Fibroblast of lung (primary cell): ENCODE measurements around the gene ADAM11. TPM values are rescaled to one million over a fixed set of nuclear protein-coding genes. Genes with fewer than 3 reads are reported as not detected.

Experiments
- DNase-seq, 2 donors: peaks; one replicate each; pipeline versions ENCODE4 v3.0.0 to v3.0.0-alpha.2; 2010; ENCODE audit warnings: low read depth in 2 of 2
- H2AFZ ChIP-seq: 2 replicates; pipeline ENCODE4 v1.5.1; 2012; ENCODE audit warnings: low read length, control low read depth, inconsistent platforms
- H3K27ac ChIP-seq: 2 replicates; pipeline ENCODE4 v1.5.1; 2011; ENCODE audit warnings: low read length, control low read depth; ENCODE audit not compliant: insufficient read depth
- H3K27me3 ChIP-seq: 2 replicates; pipeline ENCODE4 v1.5.1; 2011; ENCODE audit warnings: mild to moderate bottlenecking, low read length; ENCODE audit not compliant: control insufficient read depth, insufficient read depth
- H3K36me3 ChIP-seq: 2 replicates; pipeline ENCODE4 v1.5.1; 2011; ENCODE audit warnings: low read length; ENCODE audit not compliant: control insufficient read depth, insufficient read depth
- H3K4me1 ChIP-seq: 2 replicates; pipeline ENCODE4 v1.5.1; 2011; ENCODE audit warnings: low read length; ENCODE audit not compliant: control insufficient read depth, insufficient read depth; ENCODE audit errors: extremely low read depth
- H3K4me2 ChIP-seq: 2 replicates; pipeline ENCODE4 v1.5.1; 2011; ENCODE audit warnings: low read length, control low read depth; ENCODE audit not compliant: insufficient read depth; ENCODE audit errors: extremely low read depth
- H3K4me3 ChIP-seq, 4 experiments: fragments of 200-600 bp in 1 of 4; sonication (generic) in 1 of 4; replicated peaks in 1 of 4; 2 replicates each; pipeline ENCODE4 v1.5.1; 2011 to 2016; ENCODE audit warnings: low read length in 4 of 4, low read depth in 3 of 4, mild to moderate bottlenecking in 3 of 4, control low read depth in 2 of 4, inconsistent platforms in 1 of 4, mixed read lengths in 1 of 4; ENCODE audit not compliant: insufficient read depth in 1 of 4; ENCODE audit errors: control extremely low read depth in 1 of 4
- H3K79me2 ChIP-seq: 2 replicates; pipeline ENCODE4 v1.5.1; 2012; ENCODE audit warnings: mild to moderate bottlenecking, low read length, inconsistent platforms; ENCODE audit not compliant: control insufficient read depth, insufficient read depth
- H3K9ac ChIP-seq: 2 replicates; pipeline ENCODE4 v1.5.1; 2011; ENCODE audit warnings: mild to moderate bottlenecking, low read length, control low read depth; ENCODE audit not compliant: insufficient read depth
- H3K9me3 ChIP-seq: 2 replicates; pipeline ENCODE4 v1.5.1; 2012; ENCODE audit warnings: low read depth, low read length; ENCODE audit not compliant: control insufficient read depth, insufficient read depth
- H4K20me1 ChIP-seq: 2 replicates; pipeline ENCODE4 v1.5.1; 2011; ENCODE audit warnings: low read length; ENCODE audit not compliant: control insufficient read depth, insufficient read depth; ENCODE audit errors: extremely low read depth
- EZH2 ChIP-seq: IDR thresholded peaks from 2 replicates; pipeline ENCODE4 v1.5.1; 2012; ENCODE audit warnings: low read length, control low read depth, mild to moderate bottlenecking; ENCODE audit errors: missing control alignments
- polyA plus RNA-seq, 2 donors: library from polyadenylated mRNA; depleted of rRNA in 1 of 2; stranded (reverse) in 1 of 2; unstranded in 1 of 2; fragments of >200 nt; gene quantifications; 2 replicates each; pipeline ENCODE4 v1.2.1, GENCODE V29; 2011 to 2012; ENCODE audit warnings: missing spikeins in 1 of 2
- total RNA-seq: library from RNA; depleted of rRNA; stranded (reverse); fragments of >200 nt; gene quantifications from 2 replicates; pipeline ENCODE4 v1.2.1, GENCODE V29; 2014
- TF ChIP-seq, protein P1 (sequence below), 2 donors: IDR thresholded peaks in 1 of 2; conservative IDR thresholded peaks in 1 of 2; 1 replicate in 1 of 2; 2 replicates in 1 of 2; pipeline ENCODE4 v1.5.1; 2011 to 2012; ENCODE audit warnings: low read length in 2 of 2, control low read depth in 1 of 2, inconsistent platforms in 1 of 2, low read depth in 1 of 2, mild to moderate bottlenecking in 1 of 2

ADAM11 gene
- total and polyA plus RNA-seq, 2 donors (not counting 1 experiment from before 2014, with no cell fraction given), result 0.52 to 0.66 TPM

DNA sequence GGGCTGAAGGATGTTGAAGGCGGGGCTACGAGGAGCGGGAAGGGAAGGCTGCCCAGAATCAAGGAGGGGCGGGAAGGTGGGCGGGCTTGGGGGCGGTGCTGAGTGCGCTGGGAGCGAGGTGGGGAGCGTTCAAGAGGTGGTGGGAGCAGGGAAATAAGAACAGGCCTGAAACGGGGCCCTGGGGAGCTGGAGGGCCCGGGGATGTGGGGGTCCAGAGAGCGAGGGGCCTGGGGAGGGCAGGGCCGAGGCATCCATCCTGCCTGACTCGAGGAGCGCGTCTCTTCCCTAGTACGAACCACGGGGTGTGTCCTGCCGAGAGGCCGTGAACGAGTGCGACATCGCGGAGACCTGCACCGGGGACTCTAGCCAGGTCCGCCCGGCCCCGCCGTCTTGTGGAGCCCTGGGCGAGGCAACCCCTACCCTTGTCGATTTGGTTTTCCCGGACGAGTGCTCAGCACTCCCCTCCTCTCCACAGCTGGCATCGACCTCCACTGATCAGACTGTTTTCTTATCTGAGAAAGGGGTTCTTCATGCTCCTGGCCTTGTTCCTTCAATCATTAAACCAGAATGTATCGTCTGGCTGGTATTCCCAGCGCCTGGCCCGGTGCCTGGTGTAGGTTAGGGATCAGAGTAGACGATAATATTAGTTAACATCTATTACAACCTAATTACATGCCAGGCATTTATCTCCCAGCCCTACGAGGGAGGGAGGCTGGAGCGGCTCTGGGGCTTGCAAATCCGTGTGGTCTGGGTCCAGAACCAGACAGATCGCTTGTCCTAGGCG, 17.2 kb downstream of the ADAM11 start:
- Histone ChIP-seq H4K20me1 (no peaks in the 10 kb centered on the region), H3K9me3 (no peaks in the 10 kb centered on the region), H3K4me2 (peak overlapping the region; percentile 100), H3K36me3 (no peaks in the 10 kb centered on the region), H3K4me1 (peaks cover 7% of the 10 kb centered on the region), H2AFZ (peak overlapping the region; percentile 68), H3K4me3 (peak overlapping the region; percentile 41 to 57 (median 51)), H3K27me3 (no peaks in the 10 kb centered on the region), H3K27ac (no peak overlapping the region), H3K79me2 (no peaks in the 10 kb centered on the region), H3K9ac (peak overlapping the region; percentile 36)
- no peak for DNase-seq
- TF ChIP-seq EZH2, result no peak
- TF ChIP-seq, protein P1, sequence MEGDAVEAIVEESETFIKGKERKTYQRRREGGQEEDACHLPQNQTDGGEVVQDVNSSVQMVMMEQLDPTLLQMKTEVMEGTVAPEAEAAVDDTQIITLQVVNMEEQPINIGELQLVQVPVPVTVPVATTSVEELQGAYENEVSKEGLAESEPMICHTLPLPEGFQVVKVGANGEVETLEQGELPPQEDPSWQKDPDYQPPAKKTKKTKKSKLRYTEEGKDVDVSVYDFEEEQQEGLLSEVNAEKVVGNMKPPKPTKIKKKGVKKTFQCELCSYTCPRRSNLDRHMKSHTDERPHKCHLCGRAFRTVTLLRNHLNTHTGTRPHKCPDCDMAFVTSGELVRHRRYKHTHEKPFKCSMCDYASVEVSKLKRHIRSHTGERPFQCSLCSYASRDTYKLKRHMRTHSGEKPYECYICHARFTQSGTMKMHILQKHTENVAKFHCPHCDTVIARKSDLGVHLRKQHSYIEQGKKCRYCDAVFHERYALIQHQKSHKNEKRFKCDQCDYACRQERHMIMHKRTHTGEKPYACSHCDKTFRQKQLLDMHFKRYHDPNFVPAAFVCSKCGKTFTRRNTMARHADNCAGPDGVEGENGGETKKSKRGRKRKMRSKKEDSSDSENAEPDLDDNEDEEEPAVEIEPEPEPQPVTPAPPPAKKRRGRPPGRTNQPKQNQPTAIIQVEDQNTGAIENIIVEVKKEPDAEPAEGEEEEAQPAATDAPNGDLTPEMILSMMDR (conservative IDR thresholded peaks at IDR 0.05 in 1 of 2, IDR thresholded peaks at IDR 0.05 in 1 of 2; ENCODE audit: low read depth in 1 of 2, low read length in 2 of 2), result no peak

DNA sequence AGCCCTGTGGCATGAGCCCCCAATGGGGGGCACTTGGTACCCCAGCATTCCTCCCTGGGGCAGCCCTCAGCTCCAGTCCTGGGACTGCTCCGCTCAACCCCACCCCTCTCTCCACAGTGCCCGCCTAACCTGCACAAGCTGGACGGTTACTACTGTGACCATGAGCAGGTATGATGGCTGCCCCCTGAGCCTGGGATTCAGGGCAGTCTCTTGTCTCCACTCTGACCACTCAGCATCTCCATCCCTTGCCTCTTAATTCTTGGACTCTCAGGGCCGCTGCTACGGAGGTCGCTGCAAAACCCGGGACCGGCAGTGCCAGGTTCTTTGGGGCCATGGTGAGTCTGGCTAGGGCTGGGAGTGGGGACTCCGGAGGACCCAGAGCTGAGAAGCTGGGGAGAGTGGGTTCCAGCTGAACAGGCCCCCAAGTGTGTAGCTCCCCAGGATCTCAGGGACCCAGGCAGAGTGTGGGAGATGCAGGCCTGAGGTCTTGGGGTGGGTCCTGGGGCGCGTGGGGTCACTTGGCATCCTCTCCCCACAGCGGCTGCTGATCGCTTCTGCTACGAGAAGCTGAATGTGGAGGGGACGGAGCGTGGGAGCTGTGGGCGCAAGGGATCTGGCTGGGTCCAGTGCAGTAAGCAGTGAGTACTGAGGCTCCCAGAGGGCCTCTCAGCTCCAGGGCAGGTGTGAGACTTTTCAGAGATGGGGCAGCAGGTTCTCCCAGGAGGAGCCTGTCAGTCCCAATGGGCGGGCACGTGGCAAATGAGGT, 18.0 kb downstream of the ADAM11 start:
- H3K9me3 ChIP-seq, result no peaks in the 10 kb centered on the region
- H3K27ac ChIP-seq, result no peak overlapping the region
- H2AFZ ChIP-seq, result no peak overlapping the region
- no peaks in the 10 kb centered on the region for H3K27me3 ChIP-seq
- H3K4me1 ChIP-seq, result peaks cover 7% of the 10 kb centered on the region
- H3K4me2 ChIP-seq, result no peak overlapping the region
- no peak overlapping the region for H3K9ac ChIP-seq
- no peaks in the 10 kb centered on the region for H3K36me3 ChIP-seq
- TF ChIP-seq, protein P1 (conservative IDR thresholded peaks at IDR 0.05 in 1 of 2, IDR thresholded peaks at IDR 0.05 in 1 of 2; ENCODE audit: low read depth in 1 of 2, low read length in 2 of 2), result no peak
- TF ChIP-seq EZH2, result no peak
- no peak overlapping the region for H3K4me3 ChIP-seq
- H4K20me1 ChIP-seq, result no peaks in the 10 kb centered on the region
- no peaks in the 10 kb centered on the region for H3K79me2 ChIP-seq
- no peak for DNase-seq
